Measurements from ENCODE around the gene GIPC2.
"Not testable (repeated sequence)": the region's sequence is repeated elsewhere in the genome, so short reads cannot be mapped to it uniquely, and the experiment has no call there.

The GIPC2 gene

DNA sequence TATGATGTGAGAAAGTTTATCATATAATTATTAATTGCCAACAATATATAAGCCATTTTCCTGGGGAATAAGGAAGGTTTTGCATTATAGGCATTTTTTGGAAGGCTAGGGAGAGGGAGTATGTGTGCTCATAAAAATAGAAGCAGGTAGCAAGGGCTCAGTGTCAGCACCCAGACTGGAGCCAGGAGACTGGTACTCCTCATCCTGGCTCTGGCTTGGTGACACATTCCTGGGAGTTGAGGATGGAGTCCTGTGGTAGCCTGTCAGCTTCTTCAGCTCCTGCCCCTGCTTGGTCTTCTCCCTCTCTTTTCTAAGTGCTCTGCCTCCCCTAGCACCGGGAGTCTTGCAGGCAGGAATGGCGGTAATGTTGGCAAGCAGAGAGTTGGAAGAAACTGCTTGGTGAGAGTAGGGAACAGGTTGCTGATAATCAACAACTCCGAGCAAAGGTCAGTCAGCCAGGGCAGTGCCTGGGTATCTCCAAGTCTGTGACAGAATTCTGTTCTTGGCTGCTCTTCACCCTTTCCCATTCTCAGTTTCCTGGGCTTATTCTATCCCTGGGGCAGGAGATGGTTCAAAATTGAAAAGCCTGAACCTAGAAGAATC is 23.0 kb downstream of the GIPC2 start:
- no peak for DNase-seq

DNA sequence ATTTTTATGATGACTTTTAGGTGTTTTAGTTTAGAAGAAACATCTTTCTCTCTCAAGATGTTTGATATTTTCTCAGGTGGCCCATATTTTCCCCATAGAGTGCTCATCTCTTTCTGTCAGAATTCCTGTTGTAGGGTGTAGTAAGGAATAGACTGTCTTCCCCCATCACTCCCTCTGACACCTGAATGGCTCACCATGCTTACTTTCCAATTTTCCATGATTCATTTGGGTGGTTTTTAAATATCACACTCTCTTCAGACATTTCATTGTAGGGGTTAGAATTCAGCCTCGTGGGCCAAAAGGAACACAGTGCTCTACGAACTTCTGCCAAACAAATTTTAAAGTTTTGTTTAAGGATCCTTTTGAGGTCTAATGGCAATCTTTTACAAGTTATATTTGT is 24.0 kb downstream of the GIPC2 start:
- DNase-seq = no peak

DNA sequence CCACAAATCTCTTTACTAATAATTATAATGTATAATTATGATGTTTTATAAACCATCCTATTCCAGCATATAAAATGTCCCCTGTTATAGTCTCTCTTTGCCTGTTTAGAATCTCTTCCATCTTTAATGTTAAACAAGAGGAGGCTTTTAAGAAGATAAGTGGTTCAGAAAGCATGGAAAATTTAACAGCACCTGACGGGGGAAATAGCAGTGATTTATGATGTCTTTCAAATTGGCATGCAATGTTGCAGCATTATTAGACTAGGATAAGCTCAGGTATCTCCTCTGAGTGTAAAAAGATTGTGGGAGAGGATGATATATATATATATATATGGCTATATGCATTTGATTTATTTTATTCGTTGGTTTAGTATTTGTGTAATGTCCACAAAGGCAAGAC is 24.4 kb downstream of the GIPC2 start:
- DNase-seq = no peak

DNA sequence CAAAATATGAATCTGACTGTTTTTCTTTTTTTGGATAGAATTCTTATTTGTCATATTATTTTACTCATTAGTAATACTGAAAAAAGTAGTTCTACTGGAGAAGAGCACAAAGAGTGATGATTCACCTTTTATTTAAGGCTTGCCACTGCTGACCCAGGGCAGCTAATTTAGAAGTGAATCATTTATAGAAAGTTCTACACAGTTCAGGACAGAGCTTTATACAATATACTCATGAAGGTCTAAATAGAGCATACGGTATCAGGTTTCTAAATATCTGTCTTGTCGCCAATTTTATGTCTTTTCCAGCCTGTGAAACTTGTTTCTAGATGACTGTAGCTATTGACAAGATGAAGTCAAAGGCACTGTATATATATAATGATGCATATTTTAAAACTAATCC is 25.0 kb downstream of the GIPC2 start:
- DNase-seq = no peak

DNA sequence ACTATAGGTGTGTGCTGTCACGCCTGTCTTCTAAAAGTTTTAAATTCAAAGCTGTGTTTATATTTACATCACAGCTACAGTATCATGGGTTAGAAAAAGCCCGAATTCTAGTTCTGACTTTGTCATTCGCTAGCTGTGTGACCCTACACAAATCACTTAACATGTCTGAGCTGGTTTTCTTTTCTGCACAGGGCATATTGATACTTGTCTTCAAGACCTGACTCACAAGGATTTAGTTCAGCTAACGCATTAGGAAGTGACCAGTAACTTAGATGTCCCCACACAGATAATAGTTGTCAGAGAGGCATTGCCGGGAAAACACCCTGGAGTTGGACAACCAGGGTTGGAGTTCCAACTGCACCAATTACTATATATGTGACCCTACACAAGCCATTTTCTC is 25.9 kb downstream of the GIPC2 start:
- no peak for DNase-seq

DNA sequence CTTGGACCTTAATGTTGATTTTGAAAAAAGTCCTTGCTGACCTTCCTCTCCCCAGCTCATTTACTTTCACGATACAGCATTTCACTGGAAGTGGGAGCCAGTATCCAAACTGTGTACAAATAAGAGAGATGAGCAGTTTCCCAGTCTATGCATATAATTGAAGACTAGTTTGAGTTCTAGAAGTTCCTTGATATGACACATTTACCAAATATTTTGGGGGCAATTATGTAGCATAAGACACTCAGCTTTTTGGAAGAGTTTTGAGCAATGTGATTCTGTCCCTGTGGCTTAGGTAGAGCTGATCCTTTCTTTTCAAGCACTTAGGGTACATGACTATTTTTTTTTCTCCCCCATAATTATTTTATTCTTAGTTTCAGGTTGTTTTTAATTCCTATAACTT is 26.4 kb downstream of the GIPC2 start:
- no peak for DNase-seq

DNA sequence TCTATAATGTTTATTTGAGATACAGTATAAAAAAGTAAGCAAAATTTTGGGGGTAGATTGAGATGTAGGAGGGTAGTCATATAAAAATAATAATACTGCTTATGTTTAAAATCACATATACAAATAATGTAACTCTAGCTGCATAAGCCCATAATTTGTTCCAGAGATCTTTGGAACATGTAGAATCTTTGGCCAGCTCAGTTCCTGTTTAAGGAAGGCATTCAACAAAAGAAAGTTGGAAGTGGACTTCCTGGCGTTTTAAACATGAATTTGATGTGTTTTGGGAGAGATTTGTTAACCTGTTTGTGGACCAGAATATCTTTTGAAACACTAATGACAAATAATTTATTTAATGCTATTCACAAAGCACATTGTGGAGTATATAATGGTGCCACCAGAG is 27.7 kb downstream of the GIPC2 start:
- no peak for DNase-seq

DNA sequence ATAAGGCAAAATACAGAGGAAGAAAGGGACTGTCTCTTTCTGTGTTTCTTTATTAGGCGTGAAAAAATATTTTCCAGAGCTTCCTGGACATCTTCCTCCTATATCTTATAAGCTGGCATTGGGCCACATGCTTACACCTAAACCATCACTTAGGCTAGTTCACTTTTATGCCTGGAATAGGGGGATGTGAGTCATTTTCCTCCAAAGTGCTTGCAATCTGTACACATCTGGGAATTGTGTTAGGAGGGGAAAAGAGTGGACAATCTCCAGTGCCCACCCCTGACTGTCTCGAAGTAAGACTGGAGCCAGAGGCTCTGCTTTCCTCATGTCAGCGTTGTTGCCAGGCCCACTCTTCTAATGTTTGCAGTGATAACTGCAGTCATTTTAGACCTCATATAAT is 29.9 kb downstream of the GIPC2 start:
- no peak for DNase-seq

DNA sequence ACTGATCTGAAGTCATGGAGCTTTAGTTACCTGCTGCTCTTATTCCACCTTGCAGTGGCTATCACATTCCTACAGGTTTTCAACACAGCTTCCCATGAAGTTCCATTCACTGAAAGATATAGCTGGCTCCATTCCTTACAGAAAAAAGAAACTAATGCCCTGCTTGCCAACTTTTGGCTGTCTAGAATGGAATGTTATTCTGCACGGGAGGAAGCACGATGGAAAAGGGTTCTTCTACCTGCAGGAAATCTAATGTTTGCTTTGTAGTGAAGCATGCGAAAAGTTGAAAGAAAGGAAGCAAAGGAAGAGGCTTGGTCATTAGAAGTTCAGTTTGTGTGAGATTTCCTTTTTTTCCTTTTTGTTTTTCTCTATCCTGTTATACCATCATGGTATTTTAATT is 32.6 kb downstream of the GIPC2 start:
- DNase-seq = no peak

DNA sequence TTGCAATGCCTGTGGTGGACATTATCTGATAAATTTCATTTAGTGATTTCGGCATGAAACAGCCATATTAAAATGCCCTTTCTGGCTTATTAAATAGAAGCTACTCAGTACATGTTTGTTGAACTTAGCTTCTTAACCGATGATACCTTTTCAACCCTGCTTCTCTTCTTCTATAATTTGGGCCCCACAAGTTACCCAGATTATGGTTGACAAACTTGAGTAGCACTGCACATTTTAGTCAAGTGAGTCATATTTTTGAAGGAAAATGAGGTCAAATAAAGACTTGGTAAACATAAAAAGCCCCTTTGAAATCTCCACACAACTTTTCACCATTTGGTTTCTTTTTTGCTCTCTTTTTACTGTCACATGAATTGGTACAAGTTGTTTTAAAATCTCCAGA is 33.8 kb downstream of the GIPC2 start:
- DNase-seq = no peak

DNA sequence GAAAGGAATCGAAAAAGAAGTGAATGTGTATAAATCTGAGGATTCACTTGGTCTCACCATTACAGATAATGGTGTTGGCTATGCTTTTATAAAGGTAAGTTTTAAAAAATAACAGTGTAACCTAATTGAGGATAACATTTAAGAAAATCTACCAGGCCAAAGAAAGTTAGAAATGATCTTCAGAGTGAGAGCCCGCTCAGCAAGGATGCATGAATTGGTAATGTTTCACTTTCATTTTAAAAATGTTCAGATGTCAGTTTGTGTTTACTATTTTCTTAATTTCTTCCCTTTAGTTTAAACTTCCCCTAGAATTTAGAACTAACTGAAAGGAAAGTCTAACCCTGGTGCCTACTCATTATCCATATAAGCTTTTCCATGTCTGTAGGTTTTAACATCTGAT is 35.0 kb downstream of the GIPC2 start:
- DNase-seq = no peak

DNA sequence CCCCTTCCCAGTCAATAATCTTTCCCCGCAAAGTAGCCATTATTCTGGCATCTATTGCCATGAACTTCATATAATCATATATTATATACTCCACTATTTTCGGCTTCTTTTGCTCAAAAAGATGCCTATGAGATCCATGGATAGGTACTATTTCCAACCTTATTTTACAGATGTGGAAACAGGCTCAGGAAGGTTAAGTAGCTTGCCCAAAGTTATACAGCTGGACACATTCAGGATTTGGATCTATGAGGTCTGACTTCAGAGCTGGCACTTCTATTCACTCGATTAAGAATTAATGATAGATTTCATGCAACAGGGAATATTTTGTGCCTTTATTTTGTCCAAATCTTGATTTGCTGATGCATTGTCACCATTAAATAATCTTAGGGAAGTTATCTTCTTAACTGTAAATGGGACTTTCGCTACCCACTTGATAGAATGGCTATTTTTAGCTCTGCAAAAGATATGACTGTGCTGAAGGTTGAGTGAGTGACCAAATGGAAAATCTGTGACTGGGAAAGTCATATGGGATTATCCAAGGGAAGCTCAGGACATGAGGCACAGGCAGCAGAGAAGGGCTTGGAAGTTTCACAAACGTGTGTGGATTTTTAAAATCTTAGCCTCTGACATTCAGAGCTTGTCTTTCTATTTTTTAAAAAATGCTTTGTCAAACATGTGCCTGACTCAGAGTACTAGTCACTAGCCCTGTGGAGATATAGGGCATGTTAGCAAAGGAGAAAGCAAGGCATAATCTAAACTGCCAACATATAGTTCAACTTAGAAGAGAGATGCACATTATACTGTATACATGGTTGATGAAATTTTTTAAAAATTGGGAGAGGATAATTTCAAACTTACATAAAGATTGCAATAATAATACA is 36.5 kb downstream of the GIPC2 start:
- DNase-seq = no peak

DNA sequence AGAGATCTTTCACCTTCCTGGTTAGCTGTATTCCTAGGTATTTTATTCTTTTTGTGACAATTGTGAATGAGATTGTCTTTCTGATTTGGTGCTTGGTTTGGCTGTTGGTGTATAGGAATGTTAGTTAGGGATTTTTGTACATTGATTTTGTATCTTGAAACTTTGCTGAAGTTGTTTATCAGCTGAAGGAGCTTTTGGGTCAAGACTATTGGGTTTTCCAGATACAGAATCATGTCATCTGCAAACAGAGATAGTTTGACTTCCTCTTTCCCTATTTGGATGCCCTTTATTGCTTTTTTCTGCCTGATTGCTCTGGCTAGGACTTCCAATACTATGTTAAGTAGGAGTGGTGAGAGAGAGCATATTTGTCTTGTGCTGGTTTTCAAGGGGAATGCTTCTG is 38.9 kb downstream of the GIPC2 start:
- DNase-seq = not testable (repeated sequence)

DNA sequence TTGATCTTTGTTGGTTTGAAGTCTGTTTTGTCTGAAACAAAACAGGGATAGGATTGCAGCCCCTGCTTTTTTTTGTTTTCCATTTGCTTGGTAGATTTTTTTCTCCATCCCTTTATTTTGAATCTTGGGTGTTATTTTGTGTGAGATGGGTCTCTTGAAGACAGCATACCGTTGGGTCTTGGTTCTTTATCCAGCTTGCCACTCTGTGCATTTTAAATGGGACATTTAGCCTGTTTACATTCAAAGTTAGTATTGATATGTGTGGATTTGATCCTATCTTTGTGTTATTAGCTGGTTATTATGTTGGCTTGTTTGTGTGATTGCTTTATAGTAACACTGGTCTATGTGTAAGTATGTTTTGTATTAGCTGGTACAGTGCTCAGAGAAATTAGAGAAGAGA is 40.9 kb downstream of the GIPC2 start:
- DNase-seq = no peak

DNA sequence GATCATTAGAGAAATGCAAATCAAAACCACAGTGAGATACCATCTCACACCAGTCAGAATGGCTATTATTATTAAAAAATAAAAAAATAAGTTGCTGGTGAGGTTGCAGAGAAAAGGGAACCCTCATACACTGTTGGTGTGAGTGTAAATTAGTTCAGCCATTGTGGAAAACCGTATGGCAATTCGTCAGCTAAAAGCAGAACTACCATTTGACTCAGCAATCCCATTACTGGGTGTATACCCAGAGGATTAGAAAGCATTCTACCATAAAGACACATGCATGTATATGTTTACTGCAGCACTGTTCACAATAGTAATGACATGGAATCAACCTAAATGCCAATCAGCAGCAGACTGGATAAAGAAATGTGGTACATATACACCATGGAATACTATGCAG is 42.2 kb downstream of the GIPC2 start:
- no peak for DNase-seq

DNA sequence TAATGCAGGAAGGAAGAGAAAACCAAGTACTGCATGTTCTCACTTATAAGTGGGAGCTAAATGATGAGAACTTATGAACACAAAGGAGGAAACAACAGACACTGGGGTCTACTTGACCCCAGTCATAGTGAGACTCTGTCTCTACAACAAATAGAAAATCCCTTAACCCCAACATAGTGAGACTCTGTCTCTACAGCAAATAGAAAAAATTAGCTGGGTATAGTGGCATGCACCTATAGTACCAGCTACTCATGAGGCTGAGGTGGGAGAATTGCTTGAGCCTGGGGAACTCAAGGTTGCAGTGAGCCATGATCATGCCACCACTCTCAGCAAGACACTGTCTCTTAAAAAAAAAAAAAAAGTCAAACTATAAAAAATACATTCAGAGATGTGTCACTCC is 42.7 kb downstream of the GIPC2 start:
- no peak for DNase-seq

DNA sequence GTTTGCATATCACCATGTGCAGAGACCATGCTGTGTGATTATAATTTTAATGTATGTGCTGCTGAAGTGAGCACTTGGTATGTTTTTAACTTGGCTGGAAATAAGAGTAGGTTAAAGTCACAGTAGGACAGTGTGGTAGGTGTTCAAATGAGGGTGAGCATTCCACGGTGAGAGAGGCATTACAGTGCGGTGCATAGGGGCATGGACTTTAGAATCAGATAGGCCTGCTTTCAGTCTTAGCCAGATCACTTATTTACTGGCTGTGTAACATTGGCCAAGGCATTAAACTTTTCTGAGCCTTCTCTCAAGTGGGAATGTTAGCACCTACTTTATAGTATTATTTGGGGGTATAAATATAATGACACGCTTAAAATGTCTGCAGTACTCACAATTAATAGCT is 43.2 kb downstream of the GIPC2 start:
- no peak for DNase-seq

DNA sequence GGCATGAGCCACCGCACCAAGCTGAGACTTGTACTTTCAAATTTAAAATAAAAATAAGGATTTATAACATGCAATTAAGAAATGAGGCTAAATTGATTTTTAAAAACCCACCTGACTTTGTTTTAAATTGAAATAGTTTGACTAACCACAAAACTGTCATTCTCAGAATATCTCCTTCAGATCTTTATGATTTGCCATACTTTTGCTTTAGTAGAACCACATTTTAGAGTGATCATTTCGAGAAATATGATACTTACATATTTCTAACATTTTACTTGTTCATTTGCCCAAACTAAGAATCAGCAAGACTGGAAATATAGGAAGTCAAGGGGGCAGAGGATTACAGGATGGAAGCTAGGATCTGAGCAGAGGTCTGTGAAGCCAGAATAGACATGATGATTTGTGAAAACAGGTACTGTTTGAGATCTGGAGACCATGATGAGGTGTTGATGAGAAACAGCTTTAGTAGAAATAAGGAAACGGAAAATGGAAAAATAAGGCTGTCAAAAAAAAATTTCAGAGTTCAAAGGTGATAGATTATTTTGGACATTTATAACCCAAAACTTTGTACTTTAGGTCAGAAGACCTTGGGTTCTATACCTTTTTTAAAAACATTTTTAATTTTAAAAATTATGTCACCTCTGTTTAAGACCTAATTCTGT is 44.8 kb downstream of the GIPC2 start:
- no peak for DNase-seq

DNA sequence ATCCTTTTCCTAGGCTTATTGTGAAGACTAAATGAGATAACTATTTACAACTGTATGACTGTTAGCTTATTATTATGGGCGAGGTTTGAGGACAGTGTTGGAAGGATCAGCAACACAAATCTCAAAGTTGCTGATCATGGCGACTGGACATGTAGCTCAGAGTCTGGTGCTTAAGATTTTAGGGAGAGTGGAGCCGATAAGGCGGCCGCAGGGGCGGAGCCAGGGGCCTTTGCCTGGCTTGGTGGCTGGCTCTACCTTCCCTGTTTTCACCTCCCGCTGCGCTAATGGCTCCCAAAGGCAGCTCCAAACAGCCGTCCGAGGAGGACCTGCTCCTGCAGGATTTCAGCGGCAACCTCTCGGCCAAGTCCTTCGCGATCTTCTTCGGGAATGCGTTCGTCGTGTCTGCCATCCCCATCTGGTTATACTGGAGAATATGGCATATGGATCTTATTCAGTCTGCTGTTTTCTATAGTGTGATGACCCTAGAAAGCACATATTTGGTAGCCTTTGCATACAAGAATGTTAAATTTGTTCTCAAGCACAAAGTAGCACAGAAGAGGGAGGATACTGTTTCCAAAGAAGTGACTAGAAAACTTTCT is 45.5 kb downstream of the GIPC2 start:
- no peak for DNase-seq

DNA sequence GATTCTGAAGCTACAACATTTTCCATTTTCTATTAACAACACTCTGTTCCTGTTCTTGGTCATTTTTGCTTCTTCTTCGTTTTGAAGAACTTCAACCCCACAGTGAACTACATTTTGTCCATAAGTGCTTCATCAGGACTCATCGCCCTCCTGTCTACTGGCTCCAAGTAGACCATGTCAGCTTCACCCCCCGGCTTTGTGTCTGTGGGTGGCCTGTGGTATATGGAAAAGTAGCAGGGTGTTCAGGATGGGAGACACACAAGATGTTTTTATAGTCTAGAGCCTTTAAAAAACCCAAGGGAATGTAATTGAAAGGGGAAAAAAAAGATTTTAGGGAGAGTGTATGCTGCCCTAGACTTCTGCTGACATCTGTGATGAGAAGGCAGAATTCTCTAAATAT is 46.1 kb downstream of the GIPC2 start:
- no peak for DNase-seq

DNA sequence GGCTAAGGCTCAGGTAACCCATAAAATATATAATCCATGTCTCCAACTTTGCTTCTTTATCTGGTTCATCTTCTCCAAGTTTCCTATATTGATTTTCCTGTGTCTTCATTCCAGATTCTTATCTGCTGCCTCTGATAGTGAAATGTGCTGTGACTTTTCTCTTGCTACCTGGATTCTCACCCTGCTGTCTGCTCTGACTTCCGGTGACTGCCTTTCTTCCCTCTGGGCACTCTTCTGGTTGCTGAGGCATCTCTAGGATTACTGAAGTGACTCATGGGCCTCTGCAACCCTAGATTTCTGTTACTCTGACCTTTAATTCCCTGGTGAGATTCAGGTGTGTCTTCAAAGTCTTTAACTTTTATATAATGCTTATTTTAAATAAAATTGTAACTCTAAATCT is 46.9 kb downstream of the GIPC2 start:
- DNase-seq = no peak

DNA sequence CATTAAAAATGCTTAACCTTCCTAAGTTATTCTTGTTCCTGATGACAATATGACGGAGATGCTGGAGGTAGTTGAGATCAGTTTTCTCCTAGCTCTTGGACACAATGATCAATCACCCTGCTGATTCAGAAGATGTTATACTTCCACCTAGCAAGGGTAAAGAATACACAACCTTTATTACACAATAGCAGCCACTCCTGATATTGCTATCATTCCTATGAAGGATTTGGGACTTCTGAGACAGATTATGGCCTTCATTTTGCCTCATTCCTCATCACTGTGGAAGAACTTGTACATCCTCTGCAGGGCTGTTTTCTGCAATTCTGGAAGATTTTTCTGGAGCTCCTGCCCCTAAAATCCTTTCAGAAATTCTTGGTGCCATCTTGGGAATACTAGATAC is 47.8 kb downstream of the GIPC2 start:
- DNase-seq = no peak

DNA sequence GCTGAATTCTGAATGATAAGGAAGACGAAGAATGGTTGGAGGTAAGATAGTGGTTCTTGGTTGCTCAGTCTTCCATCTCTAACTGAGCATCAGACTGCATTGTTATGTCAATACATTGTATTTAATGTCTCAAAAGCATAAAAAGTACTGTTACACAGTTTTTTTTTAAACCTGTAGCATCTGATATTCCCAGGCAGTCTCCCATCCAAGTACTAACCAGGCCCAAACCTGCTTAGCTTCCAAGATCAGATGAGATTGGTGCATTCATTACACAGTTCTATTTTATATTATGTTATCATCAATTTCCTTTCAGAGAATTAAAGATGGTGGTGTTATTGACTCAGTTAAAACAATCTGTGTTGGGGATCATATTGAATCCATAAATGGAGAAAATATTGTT is 48.9 kb downstream of the GIPC2 start:
- no peak for DNase-seq

Data from hypothalamus (tissue), 51 donors.